Measurements from ENCODE around the gene PARD3B.

The PARD3B gene

DNA sequence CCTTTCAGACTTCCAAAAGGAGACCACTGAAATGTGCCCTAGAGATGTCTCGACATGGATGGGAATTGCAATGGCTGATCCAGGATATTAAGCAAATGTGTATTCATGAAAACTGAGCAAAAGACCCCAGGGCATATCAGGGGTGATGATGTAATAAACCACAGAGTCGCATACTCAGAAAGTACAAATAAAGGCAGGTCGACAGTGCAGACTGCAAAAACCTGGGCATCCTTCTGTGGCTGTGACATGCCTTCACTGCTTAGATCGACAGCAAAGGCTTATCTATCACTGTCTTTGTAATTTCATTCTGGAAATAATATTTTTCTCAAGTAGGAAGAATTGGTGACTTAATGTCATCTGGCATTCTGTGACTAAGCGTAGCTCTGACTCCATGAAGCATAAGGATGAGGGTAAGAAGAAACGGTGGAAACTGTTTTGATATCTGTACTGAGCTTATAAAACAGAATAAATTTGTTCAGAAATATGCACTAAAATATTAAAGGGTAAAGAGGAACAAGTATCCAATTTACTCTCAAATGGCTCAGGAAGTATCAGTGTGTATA lies 1021.4 kb downstream of the PARD3B start:
- no peak for DNase-seq (ENCODE audit: low read depth)

- no peak for DNase-seq (ENCODE audit: low read depth)
Observed at GRCh38 chr2:205568620-205569019, 1023.3 kb downstream of the PARD3B start.

DNA sequence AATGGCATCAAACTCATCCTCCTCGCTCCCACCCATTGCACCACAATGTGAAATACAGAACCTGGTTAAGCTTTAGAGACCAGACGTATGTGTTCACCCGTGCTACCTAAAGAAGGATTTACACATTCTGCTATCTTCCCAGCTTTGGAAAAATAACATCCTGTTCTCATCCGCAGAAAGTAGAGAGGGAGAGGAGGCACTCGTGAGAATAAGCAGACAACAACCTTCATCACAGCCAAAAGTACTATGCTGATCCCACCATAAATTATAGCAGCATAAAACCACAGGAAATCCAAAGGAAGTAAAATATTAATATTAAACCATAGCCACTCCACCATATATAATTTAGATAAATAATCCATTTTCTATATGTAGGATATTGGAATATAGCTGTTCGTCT lies 1025.4 kb downstream of the PARD3B start:
- DNase-seq (ENCODE audit: low read depth) = no peak

GRCh38 chr2:205571360-205571959 lies 1026.2 kb downstream of the PARD3B start:
- no peak for DNase-seq (ENCODE audit: low read depth)

DNA sequence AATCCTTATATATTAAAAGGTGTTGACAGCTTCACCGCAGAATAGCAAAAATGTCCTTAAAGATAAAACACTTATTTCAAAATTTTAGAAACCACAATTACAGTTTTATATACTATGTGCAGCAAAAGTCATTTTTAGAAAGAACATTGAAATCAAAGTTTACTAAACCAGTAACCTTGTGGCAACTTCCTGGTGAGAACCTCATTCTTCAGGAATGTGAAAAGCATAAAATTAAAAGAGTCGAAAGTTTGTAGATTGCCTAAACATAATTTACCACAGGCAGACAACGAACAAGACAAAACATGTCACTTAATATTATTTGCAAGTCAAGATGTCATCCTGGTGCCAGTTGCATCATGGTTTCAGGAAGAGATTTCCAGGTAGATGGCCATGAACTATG lies 1028.7 kb downstream of the PARD3B start:
- peak; percentile 51 for DNase-seq (ENCODE audit: low read depth)

GRCh38 chr2:205579335-205579734 lies 1034.1 kb downstream of the PARD3B start:
- DNase-seq (ENCODE audit: low read depth) = no peak

GRCh38 chr2:205580212-205580987 lies 1035.1 kb downstream of the PARD3B start:
- peak; percentile 18 for DNase-seq (ENCODE audit: low read depth)

- DNase-seq (ENCODE audit: low read depth) = peak; percentile 23
Observed at GRCh38 chr2:205582366-205582765, 1037.1 kb downstream of the PARD3B start.

DNA sequence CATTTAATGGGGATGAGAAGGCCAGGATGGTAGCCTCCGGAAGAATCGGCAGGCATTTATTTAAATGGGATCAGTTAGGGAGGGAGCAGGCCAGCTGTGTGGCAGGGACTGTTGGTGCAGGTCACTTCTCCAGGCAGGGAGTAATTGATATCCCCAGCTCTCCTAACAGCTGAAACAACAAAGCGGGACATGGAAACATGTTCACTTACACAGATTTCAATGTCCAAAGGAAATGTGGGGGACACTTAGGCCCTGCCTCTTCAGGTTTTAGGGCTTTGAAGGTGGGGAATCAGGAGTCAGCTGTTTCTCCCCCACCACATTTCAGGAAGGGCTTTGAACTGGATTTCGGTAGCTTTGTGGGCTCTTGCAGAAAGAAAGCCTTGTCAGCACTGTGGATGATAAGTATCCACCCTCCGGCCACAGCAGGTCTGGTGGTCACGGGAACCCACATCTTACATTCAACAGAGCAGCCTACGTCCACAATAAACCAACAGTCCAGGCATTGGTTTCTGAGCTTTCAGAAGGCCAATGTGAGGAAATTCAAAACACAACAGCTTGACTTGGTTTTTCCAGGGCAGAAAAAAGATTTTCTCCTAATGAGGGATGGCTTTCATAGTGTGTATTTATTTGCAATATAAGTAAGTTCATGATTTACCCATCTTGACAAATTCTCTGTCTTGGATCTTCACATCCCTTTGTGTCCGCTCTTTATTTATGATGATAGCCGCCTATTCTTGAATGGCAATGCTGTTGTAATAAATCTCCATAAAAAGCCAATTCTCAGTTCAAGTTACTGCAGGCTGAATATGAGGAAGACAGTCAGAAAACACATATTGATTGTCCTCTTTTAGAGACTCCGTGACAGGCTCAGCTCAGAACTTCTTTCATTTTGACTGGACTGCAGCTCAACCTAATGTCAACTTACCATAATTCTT lies 1040.4 kb downstream of the PARD3B start:
- DNase-seq (ENCODE audit: low read depth) = no peak

GRCh38 chr2:205586626-205587025 lies 1041.4 kb downstream of the PARD3B start:
- no peak for DNase-seq (ENCODE audit: low read depth)

DNA sequence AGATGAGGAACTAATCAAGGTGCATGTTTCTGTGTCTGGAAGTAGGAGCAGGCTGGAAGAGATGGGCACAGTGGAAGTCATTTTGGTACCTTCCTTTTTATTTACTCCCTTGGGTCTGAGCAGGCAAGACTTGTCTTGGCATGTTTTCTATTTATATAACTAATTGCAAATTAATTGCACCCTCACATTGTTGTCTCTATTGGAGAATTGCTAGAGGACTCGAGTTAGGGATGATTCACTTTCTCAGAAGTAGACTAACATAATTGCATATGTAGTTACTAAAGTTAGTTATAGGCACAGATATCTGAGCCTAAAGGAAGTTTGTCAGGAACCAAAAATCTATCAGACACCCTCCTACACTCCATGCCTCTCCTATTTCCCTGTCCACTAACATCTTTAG lies 1044.2 kb downstream of the PARD3B start:
- DNase-seq (ENCODE audit: low read depth) = no peak

GRCh38 chr2:205590759-205591158 lies 1045.5 kb downstream of the PARD3B start:
- DNase-seq (ENCODE audit: low read depth) = peak; percentile 37

- DNase-seq (ENCODE audit: low read depth) = no peak
Observed at GRCh38 chr2:205593891-205594290, 1048.6 kb downstream of the PARD3B start.

- DNase-seq (ENCODE audit: low read depth) = no peak
Observed at GRCh38 chr2:205596581-205596980, 1051.3 kb downstream of the PARD3B start.

DNA sequence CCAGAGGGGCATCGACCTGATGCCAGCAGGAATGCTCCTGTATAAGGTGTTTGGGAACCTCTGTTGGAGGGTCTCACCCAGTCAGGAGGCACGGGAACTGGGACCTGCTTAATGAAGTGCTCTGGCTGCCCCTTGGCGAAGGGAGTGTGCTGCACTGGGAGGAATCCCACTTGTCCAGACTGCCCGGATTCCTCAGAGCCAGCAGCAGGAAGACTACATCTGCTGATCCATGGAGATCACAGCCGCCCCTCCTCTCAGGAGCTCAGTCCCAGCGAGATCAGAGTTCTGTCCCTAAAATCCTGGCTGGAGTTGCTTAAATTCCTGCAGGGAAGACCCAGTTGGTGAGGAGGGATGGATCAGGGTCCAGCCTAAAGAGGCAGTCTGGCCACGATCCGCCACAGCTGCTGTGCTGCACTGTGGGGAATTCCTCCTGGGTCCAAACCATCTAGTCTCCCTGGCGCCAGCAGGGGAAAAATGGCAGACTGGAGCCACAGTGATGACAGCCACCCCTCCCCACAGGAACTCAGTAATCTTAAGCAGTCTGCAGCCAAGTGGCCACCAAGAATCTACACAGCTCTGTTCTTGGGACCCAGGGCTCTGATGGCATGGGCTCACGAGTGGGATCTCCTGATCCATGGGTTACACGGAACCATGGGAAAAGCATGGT lies 1060.5 kb downstream of the PARD3B start:
- DNase-seq (ENCODE audit: low read depth) = no peak

- no peak for DNase-seq (ENCODE audit: low read depth)
Observed at GRCh38 chr2:205607146-205607545, 1061.9 kb downstream of the PARD3B start.

DNA sequence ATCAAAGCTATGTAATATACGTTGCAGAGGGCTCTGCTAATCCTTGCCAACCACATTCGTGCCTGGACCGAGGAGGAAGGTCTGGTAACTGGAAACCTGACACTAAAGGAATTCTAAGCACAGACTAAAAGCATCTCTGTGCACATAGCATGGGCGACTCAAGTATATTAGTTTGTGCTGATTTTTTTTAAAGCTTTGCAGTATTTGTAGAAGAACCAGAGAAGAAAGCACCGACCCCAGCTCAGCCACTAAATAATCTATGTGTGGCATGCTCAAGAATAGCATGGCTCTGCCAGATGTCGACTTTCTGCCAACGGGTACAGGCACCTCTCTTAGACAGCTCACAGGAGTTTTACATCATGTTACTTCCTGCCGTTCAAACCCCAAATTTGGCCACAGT lies 1063.8 kb downstream of the PARD3B start:
- DNase-seq (ENCODE audit: low read depth) = no peak

GRCh38 chr2:205610437-205610836 lies 1065.2 kb downstream of the PARD3B start:
- no peak for DNase-seq (ENCODE audit: low read depth)

DNA sequence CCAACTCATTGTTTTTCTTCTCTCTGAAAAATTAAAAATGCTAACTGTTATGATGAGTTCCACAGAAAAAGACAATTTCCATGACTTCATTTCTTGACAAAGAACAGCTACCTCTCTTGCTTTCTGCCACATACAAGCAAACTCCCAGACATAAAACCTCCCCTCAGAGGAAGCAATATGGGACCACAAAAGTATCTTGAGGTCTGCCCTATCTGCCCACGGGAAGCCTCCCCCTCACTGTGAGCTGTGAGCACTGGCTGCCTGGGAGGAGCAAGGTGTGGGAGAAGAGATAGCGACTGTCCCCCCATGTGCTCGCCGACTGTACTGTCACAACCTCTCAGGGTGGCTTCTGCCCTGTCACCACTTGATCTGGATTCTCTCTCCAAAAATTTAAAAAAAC lies 1067.4 kb downstream of the PARD3B start:
- DNase-seq (ENCODE audit: low read depth) = no peak

GRCh38 chr2:205613970-205614559 lies 1068.8 kb downstream of the PARD3B start:
- no peak for DNase-seq (ENCODE audit: low read depth)

GRCh38 chr2:205614965-205615364 lies 1069.7 kb downstream of the PARD3B start:
- DNase-seq (ENCODE audit: low read depth) = no peak

Data from GM04503 (cell line).